NB4 (cell line): ENCODE measurements around the gene FCN2.

Source experiments
- DNase-seq: peaks from one replicate; pipeline ENCODE4 v3.0.0; 2010; ENCODE audit warnings: low read depth
- H3K4me3 ChIP-seq: one replicate; pipeline ENCODE4 v1.5.1; 2011; ENCODE audit warnings: mild to moderate bottlenecking, low read depth, low read length, moderate library complexity
- MYC ChIP-seq: IDR thresholded peaks from 2 replicates; pipeline ENCODE4 v1.6.1; 2011; ENCODE audit warnings: low read depth, low read length
- POLR2A ChIP-seq: IDR thresholded peaks from 2 replicates; pipeline ENCODE4 v1.6.1; 2011; ENCODE audit warnings: mild to moderate bottlenecking; ENCODE audit not compliant: insufficient read length; ENCODE audit errors: extremely low read depth
- TF ChIP-seq, protein P1 (sequence below): IDR thresholded peaks from 2 replicates; pipeline ENCODE4 v1.6.1; 2011; ENCODE audit warnings: low read depth, low read length
- TF ChIP-seq, protein P2 (sequence below): IDR thresholded peaks from one replicate; pipeline ENCODE4 v1.5.1; 2012; ENCODE audit warnings: low read depth, low read length

Gene FCN2

DNA sequence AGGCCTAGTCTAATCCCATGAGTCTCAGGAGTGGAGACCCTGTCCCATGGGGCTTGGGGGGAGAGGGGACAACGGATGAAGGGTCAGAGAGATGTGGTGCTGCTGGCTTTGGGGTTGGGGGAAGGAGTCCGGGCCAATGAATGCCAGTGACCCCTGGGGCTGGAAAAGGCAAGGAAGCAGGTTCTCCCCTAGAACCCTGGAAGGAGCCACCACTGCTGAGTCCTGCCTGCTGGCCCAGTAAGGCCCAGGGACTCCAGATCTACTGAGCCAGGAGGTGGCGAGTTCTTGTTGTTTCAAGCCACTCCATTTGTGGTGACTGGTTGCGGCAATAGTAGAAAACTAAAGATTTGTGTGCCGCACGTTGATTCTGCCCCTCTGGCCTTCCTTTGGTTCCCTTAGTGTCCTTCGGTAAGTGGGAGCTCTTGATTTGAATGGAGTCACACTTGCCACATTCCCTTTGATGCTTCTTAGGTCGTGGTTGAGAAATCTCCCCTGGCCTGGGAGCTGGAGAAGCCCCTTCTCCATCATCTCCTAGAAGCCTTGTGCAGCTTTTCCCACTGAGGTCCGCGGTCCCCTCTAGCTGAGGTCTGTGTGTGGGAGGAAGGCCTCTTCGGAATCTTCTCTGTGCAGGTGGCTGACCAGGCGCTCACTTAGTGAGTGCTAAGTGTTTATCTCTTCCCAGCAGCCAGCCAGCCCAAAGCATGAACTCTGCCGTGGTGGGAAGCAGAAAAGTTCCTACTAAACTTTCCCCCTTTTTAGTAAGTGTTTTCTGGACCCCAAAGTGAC, 28.1 kb downstream of the FCN2 start:
- DNase-seq: no peak
- H3K4me3 ChIP-seq: no peak overlapping the region
- TF ChIP-seq, protein P1, sequence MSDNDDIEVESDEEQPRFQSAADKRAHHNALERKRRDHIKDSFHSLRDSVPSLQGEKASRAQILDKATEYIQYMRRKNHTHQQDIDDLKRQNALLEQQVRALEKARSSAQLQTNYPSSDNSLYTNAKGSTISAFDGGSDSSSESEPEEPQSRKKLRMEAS: no peak
- no peak for TF ChIP-seq MYC
- TF ChIP-seq, protein P2, sequence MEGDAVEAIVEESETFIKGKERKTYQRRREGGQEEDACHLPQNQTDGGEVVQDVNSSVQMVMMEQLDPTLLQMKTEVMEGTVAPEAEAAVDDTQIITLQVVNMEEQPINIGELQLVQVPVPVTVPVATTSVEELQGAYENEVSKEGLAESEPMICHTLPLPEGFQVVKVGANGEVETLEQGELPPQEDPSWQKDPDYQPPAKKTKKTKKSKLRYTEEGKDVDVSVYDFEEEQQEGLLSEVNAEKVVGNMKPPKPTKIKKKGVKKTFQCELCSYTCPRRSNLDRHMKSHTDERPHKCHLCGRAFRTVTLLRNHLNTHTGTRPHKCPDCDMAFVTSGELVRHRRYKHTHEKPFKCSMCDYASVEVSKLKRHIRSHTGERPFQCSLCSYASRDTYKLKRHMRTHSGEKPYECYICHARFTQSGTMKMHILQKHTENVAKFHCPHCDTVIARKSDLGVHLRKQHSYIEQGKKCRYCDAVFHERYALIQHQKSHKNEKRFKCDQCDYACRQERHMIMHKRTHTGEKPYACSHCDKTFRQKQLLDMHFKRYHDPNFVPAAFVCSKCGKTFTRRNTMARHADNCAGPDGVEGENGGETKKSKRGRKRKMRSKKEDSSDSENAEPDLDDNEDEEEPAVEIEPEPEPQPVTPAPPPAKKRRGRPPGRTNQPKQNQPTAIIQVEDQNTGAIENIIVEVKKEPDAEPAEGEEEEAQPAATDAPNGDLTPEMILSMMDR: no peak
- no peak for TF ChIP-seq POLR2A

- no peak overlapping the region for H3K4me3 ChIP-seq
- TF ChIP-seq, protein P1: no peak
- no peak for TF ChIP-seq MYC
- TF ChIP-seq, protein P2: no peak
- TF ChIP-seq POLR2A: no peak
- DNase-seq: no peak
Measured at GRCh38 chr9:134909511-134910481, 29.2 kb downstream of the FCN2 start.

- H3K4me3 ChIP-seq: no peak overlapping the region
- DNase-seq: no peak
- TF ChIP-seq, protein P1: no peak
- TF ChIP-seq POLR2A (no peak), MYC (no peak)
- TF ChIP-seq, protein P2: no peak
Measured at GRCh38 chr9:134912126-134912840, 31.7 kb downstream of the FCN2 start.

DNA sequence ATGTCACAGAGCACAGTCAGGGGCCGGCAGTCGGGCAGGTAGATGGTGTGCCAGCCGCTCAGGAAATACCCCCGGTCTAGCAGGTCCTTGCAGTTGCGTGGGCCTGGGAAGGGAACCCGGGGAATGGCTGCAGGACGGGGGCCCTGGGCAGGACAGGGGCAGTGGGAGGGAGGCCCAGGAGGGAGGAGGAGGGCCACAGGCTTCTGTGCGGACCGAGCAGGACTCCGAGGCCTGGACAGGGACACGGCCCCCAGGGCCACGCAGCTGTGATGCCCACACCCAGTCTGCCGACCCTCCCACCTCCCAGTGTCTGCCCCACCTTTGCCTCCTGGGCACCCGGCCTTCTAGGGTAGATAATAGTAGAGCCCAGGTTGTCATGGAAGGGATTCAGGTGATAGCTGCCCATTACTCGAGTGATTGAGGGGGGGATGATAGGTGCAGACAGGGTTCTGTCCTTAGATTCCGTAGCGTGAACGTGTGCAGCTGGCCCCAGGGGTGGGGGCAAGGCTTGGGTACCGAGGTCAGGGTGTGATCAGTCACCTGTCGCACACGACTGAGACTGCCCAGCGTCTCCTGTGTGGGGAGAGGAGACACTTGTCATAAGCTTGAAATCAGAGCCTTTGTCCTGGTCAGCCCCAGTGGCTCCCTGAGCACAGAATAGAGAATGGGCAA, 32.6 kb downstream of the FCN2 start:
- H3K4me3 ChIP-seq: no peak overlapping the region
- no peak for DNase-seq
- TF ChIP-seq, protein P2: no peak
- no peak for TF ChIP-seq POLR2A
- TF ChIP-seq MYC: no peak
- TF ChIP-seq, protein P1: no peak

DNA sequence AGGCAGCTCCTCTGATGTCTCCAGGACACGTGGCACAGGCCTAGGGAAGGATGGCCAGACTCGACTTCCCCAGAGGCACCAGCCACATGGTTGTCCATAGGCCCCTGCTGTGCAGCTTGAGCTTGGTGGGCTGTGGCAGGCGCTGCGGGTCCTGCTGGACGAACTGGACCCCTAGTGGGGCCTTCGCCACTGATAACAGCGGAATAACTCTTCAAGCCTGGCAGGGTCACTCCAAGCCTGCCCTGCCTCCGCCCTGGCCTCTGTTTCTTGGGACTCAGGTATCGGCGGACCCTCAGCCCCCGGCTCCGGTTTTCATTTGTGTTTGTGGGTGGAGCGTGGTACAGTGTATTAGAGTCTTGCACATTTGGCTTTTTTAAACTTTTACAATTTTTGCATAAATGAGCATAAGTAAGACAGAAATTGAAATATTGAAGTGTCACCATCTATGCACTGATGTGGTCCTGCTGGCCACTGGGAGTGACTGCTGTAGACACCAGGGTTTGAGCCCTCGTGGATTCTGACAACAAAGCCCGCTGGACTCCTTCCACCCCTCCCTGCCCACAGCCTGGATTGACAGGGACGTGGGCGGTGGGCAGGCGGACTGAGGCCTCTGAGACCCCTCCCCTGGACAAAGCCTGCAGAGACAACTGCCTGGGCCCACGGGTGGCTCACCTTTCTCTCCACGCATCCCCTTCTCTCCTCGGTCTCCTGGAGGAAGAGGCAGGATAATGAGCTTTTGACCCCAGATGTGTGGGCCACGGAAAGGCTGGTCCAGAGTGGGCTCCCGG, 33.3 kb downstream of the FCN2 start:
- no peak for DNase-seq
- H3K4me3 ChIP-seq: no peak overlapping the region
- TF ChIP-seq POLR2A (no peak), MYC (no peak)
- TF ChIP-seq, protein P1: no peak
- TF ChIP-seq, protein P2: no peak
